Measurements from ENCODE around the gene COMMD8.

Gene COMMD8

DNA sequence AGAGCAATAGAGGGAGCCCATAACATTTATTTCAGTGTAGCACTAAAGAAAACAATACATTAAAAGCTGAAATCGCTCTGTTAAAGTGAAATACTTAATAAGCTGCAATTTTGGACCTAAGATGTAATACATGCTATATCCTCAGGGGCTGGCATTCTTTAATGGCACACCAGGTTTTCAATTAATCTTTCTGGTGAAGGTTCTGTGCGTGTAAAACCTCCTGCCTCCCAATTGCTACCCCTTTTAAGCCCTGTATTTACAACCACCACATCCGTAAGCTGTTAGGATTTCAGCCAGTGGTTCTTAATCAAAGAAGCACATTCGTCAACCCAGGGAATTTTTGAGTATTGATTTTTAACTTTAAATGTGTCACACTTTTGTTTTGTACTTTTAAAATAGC lies 7.6 kb upstream of the COMMD8 start:
- DNase-seq = no peak

DNA sequence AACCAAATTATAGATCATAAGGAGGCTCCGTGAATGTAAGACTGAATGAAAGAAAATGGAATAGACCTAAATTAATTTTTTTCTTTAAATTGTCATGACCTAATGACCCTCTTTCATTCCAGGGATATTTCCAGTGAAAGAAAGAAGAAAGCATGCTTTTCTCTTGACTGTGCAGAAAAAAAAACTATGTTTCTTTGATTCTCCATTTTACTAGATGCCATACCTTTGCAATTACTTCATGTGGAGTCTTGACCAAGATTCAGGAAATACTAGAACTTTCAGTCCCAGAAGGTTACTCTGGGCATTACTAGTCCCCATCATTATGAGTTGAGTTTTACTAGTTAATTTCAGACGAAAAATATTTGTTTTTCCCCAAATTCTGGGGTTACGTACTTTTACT lies 6.4 kb upstream of the COMMD8 start:
- no peak for DNase-seq

DNA sequence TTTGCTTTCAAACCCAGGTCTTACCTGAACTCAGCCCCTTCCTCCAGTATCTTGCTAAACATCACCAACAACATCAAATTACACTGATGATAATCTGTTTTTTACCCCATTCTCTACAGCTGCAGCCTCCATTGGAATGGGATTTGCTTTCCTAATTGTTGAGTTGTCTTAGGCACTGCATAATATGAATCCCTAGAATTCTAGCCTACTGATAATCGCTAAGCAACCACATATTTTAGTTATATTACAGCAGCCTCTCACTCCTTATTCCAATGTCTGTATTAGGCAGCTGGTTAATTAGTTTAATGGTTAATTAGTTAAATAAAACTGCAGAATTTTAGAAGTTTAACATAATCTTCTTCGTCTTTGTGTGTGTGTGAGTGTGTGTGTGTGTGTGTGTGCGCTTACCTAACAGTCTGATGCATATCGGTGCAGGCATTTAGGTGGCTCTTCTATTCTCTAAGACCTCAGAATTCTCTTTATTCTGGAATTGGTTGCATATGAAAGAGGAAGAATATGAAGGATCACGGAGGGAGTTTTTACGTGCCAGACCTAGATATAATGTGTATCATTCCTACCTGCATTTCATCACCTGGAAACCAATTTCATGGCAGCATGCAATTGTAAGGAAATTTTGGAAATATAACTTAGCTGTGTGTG lies 5.3 kb upstream of the COMMD8 start:
- no peak for DNase-seq

GRCh38 chr4:47466056-47466785 lies 2.7 kb upstream of the COMMD8 start:
- DNase-seq = no peak

DNA sequence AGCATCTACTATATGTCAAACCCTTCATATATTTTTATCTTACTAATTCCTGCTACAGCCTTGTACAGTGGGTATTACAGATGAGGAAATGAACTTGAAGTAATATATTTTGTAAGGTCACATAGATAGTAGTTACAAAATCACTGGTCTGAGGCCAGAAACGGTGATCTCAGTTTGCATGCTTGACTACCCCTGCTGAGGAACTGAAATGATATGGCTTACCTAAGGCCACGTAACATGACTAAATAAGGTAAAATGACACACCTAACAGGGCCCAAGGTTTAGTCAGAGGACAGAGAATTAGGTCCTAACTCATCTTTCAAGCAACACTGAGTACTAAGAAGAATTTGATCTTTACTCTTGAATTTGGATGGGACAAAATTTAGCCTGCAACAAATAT lies 1.5 kb upstream of the COMMD8 start:
- no peak for DNase-seq

DNA sequence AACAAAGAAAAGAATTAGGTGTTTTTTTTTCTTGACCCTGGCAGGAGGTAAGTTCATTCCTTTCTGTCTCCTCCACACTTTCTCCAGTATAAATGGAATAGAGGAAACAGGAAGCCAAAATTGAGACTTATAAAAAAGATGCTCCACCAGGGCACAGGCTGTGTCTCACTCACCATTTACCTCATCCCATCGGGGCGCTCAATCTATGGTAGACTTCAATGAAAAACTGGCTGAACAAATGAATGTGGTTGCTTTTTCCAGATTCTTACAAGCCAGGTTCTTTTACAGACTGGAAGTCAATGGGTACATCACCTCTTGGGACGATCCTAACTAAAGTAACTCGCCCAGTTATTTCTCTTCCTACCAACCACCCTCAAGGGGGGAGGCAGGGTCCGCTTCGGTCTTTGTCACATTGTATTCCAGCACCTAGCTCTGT lies 685 bp downstream of the COMMD8 start:
- no peak for DNase-seq

DNA sequence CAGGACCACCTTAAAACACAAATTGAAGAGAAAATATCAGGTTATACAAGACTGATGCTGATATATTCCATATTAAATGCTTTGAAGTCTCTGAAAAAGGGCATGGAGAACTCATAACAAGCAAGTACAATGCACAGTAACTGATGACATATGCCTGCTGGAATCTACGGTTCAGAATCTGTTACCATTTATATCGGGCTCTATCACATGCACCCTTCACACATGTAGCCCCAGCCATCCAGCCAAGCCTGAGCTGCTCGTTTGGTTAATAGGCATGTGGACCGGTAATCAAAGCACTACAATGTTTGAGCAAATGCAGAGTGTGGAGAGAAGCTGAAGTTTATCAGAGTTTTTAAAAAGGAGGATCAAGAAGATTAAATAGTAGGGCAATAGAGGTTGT lies 11.8 kb downstream of the COMMD8 start:
- DNase-seq = no peak

- no peak for DNase-seq
Observed at GRCh38 chr4:47444031-47444430, 19.5 kb downstream of the COMMD8 start.

- no peak for DNase-seq
Observed at GRCh38 chr4:47442980-47443379, 20.5 kb downstream of the COMMD8 start.

GRCh38 chr4:47434931-47435330 lies 28.6 kb downstream of the COMMD8 start:
- no peak for DNase-seq

DNA sequence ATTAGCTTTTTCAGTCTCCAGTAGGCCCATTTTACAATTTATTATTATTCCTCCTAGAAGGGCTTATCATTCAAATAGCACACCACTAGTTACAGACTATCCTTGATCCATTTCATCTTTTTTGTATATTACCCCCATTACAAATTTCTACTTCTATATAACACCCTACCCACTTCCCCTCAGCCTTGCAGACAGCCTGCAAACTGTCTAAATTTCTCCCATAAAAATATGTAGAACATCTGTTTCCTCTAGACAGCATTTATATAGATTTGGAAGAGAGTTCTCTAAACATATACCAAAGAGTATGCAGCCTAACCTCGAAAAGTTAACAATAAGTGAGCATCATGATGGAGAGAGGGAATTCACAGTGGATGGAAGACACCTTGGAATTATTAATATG lies 30.8 kb downstream of the COMMD8 start:
- no peak for DNase-seq

GRCh38 chr4:47427935-47428334 lies 35.6 kb downstream of the COMMD8 start:
- DNase-seq = no peak

- DNase-seq = no peak
Observed at GRCh38 chr4:47425628-47426027, 37.9 kb downstream of the COMMD8 start.

DNA sequence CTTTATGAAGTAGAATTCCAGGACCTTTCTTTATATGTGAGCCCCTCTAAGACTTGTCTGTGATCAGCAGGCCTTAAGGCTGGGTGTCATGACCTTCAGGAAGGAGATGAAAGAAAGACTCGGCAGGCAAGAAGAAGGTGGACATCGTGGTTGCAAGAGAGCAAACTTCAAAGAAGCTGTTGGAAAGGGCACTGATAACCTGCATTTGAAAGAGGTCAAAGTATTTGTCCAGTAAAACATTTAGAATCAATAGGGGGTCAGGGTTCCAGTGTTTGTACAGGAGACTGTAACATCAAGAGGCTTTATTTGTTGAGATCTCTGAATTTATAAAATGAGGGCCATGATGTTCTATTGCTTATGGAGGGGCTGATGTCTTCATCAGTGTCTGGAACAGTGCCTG lies 44.2 kb downstream of the COMMD8 start:
- DNase-seq = no peak

- no peak for DNase-seq
Observed at GRCh38 chr4:47418147-47418546, 45.4 kb downstream of the COMMD8 start.

DNA sequence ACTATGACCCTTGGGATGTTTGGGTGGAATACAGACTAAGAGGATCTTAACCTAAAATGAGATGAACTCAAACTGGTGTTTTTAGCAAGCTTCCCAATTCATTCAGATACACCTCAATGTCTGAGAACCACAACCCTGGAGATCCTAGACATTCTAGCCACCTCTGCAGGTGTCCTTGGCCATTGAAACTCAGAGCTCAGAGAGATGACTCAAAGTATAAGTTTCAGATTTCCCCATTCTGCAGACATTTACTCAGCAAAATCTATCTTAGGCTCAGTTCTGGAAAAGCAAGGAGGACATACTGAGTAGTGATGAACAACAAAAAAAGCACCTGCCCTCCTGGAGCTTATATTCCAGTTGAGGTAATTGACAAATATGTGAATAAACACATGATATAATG lies 47.8 kb downstream of the COMMD8 start:
- no peak for DNase-seq

DNA sequence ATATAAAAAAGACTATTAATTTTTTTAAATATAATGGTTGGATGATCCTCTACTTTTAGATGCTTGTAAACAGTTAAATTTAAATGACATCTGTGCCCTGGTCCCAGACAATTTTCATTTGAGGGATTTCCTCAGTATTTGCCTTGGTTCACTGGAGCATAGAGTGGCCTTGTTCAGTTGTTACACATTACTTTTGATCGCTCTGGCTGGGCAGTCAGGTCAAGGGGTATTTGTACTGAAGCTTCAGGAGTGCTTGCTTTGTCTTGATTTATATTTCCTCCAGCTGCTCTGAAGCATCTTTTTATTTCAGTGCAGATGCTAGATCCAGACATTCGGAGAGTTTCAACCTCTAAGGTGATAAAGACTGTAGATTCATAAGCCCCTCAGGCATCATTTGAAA lies 50.0 kb downstream of the COMMD8 start:
- DNase-seq = no peak

GRCh38 chr4:47410271-47410670 lies 53.2 kb downstream of the COMMD8 start:
- no peak for DNase-seq

GRCh38 chr4:47406408-47406807 lies 57.1 kb downstream of the COMMD8 start:
- no peak for DNase-seq

Measured in stimulated activated CD4-positive, alpha-beta T cell treated with anti-CD3 and anti-CD28 coated beads, Interleukin-4, amount 100 ng/mL, for 24 hours (primary cell).